Measurements from ENCODE around the gene KLHL13.

DNA sequence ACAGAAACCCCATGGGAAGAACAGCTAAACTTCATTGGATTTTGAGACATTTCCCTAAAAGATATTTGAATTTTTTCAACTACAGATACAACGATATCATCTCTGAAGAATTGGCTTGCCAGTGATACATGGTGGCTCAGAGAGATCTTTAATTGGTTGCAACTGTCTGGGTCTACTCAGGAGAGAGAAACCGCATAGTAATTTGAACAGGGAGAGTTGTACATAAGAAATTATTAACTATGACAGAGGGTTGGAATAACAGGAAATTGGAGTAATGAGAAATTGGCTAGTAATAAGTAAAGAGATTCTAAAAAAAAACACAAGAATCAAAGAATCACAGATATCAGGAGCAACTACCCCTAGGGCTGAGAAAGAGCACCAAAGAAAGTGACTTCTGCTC, 118.4 kb downstream of the KLHL13 start:
- TF ChIP-seq CTCF (IDR thresholded peaks at IDR 0.05), result no peak
- TF ChIP-seq EP300 (IDR thresholded peaks at IDR 0.05), result no peak
- no peak for TF ChIP-seq POLR2A (IDR thresholded peaks at IDR 0.05)

Measured in ovary (tissue), 3 donors.